Body of pancreas (tissue), 4 donors: ENCODE measurements around the gene TOX2.

Source experiments
- POLR2A ChIP-seq, 3 donors: fragments of 450-650 bp; IDR thresholded peaks; one replicate each; pipeline ENCODE4 v1.6.1; 2016; ENCODE audit warnings: antibody characterized with exemption in 3 of 3, mild to moderate bottlenecking in 2 of 3
- TF ChIP-seq, protein P1 (sequence below), 7 experiments: fragments of 450-650 bp in 4 of 7; fragments of 200-600 bp in 3 of 7; sonication (generic) in 3 of 7; IDR thresholded peaks; one replicate each; pipeline ENCODE4 v1.5.1; 2016 to 2019; ENCODE audit warnings: antibody characterized with exemption in 7 of 7

DNA sequence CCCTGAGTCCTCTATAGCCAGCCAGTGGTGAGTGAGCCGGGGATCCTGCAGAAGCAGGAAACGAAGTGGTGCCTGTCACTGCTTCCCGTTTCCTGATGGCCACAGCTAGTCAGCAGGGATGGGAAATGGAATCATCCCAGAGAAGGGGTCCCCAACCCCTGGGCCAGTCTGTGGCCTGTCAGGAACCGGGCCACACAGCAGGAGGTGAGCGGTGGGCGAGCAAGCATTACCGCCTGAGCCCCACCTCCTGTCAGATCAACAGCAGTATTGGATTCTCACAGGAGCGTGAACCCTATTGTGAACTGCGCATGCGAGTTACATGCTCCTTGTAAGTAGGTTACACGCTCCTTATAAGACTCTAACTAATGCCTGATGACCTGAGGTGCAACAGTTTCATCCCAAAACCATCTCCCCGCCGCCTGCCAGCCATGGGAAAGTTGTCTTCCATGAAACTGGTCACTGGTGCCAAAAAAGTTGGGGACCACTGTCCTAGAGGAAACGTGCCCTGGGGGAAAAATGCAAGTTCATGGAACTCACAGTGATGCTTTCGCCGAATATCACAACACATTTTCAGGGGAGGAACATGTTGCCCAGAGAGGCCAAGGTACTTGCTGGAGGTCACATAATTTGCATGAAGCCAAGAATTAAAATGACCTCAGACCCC, 158.5 kb downstream of the TOX2 start:
- TF ChIP-seq, protein P1, sequence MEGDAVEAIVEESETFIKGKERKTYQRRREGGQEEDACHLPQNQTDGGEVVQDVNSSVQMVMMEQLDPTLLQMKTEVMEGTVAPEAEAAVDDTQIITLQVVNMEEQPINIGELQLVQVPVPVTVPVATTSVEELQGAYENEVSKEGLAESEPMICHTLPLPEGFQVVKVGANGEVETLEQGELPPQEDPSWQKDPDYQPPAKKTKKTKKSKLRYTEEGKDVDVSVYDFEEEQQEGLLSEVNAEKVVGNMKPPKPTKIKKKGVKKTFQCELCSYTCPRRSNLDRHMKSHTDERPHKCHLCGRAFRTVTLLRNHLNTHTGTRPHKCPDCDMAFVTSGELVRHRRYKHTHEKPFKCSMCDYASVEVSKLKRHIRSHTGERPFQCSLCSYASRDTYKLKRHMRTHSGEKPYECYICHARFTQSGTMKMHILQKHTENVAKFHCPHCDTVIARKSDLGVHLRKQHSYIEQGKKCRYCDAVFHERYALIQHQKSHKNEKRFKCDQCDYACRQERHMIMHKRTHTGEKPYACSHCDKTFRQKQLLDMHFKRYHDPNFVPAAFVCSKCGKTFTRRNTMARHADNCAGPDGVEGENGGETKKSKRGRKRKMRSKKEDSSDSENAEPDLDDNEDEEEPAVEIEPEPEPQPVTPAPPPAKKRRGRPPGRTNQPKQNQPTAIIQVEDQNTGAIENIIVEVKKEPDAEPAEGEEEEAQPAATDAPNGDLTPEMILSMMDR (IDR thresholded peaks at IDR 0.05), result no peak
- TF ChIP-seq POLR2A (IDR thresholded peaks at IDR 0.05), result no peak
